Raji (cell line): ENCODE data around the gene C17orf107.

ENCODE experiments used
- POLR2A ChIP-seq: IDR thresholded peaks from 2 replicates; pipeline ENCODE4 v1.6.1; 2011; ENCODE audit warnings: low read depth, low read length, control low read depth; ENCODE audit not compliant: insufficient read depth

Gene C17orf107

DNA sequence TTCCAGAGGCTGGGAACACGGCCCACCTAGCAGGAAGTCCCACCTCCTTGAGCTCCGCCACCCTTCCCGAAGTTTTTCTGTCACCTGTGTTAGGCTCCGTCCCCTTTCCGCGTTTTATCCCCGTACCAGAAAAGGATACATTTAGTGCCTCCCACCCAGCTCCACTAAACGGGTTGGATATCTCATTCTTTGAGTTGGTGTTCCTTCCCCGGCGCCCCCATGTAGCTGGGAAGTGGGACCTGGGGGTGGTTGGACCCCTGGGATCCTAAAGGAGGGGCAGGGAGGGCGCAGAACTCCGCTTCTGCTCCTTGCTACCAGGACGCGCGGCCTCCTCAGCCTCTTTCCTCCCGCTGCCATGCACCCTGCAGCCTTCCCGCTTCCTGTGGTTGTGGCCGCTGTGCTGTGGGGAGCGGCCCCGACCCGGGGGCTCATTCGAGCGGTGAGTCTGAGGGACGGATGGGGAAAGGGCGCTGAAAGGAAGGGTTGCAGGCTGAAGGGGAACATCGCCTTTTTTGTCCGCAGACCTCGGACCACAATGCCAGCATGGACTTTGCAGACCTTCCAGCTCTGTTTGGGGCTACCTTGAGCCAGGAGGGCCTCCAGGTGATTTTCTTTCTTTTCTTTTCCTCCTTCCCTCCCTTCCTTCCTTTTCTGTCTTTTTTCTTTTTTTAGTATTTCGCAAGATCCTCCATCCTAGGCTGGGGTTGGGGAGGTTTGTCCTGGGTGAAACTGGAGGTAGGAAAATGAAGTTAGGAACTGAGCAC is 41.4 kb downstream of the C17orf107 start:
- peak; percentile 36; the same call in 1 of the 2 replicates for TF ChIP-seq POLR2A

DNA sequence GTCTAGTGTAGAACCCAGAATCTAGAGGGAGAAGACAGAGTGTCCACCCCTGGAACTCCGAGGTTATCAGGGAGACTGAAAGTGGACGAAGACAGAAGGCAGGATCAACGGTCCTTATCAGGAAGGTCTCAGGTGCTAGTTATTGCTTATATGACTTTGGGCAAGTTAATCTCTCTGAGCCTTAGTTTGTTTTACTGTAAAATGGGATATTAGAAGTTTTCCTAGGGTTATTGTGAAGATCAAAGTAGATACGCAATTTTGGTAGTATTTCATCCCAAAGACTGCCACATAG is 41.9 kb downstream of the C17orf107 start:
- no peak for TF ChIP-seq POLR2A

GRCh38 chr17:4942760-4943508 is 43.6 kb downstream of the C17orf107 start:
- TF ChIP-seq POLR2A: no peak

- TF ChIP-seq POLR2A: peak; percentile 37; the same call in 1 of the 2 replicates
Observed at GRCh38 chr17:4944163-4944553, 44.8 kb downstream of the C17orf107 start.

GRCh38 chr17:4944554-4945175 is 45.3 kb downstream of the C17orf107 start:
- 0 out of 2 replicates have a peak, but pooled peaks have one; percentile 11 for TF ChIP-seq POLR2A

GRCh38 chr17:4945176-4945943 is 46.0 kb downstream of the C17orf107 start:
- peak; percentile 59 for TF ChIP-seq POLR2A

- no peak for TF ChIP-seq POLR2A
Observed at GRCh38 chr17:4945944-4946280, 46.6 kb downstream of the C17orf107 start.

DNA sequence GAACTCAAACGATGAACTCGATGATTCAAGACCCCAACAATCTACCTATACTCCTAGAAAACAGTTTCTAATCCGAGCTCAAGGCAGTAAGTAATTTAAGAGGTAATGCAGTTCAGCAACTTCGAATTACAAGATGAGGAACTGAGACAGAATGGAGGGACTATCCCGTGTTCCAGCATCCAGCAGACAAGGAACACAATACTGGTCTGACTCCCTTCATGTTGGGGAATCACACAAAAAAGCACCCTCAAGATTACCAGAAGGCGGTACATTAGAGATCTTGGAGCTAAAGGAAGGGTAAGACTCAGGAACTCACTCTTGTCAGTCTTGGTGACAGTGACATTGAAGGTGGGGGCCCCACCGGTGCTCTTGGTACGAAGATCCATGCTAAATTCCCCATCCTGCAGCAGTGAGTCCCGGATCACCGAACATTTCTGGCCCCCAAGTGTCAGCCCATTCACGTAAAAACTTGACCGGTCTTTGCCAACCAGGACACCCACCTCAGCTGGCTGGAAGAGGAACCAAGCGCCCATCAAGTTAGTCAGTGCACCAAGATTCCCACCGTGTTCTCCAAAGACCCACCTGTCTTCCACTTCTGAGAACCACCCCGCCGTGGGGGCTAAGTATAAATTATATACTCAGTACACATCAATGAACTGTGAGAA is 47.1 kb downstream of the C17orf107 start:
- no peak for TF ChIP-seq POLR2A

GRCh38 chr17:4947010-4947410 is 47.7 kb downstream of the C17orf107 start:
- no peak for TF ChIP-seq POLR2A

DNA sequence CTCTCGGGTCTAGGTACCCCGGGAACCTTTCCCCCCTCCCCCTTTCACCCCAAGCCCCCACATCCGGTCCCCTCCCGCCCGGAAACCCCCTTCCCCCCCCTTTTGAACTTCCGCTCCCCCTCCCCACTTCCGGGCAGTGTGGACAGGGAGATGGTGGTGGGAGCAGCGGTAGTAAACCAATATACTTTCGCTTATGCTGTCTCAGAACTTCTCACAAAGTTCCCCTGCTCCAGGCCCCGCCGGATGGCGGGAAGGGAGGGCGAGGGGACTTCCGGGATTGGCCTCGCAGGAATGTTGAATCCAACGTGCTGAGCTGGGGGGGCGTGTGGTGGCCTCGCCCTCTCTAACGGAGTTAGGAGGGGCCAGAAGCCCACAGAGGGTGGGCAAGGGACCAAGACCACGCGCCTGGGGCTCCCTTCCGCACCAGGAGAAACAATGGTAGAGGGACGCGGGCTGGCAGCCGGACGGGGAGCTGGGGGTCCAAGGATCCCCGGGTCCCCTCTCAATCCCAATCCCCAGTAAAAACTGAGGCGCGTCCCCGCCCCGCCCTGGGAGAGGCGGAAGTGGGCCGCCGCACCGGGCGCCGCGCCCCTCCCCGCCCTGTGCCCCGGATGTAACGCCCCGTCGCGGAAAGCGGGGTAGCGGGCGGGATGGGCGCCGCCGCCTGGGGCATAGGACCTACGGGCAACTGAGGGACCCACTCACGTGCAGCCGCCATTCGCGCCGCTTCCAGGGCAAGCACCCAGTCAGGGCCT is 48.3 kb downstream of the C17orf107 start:
- TF ChIP-seq POLR2A: peak; percentile 1; the same call in 1 of the 2 replicates

DNA sequence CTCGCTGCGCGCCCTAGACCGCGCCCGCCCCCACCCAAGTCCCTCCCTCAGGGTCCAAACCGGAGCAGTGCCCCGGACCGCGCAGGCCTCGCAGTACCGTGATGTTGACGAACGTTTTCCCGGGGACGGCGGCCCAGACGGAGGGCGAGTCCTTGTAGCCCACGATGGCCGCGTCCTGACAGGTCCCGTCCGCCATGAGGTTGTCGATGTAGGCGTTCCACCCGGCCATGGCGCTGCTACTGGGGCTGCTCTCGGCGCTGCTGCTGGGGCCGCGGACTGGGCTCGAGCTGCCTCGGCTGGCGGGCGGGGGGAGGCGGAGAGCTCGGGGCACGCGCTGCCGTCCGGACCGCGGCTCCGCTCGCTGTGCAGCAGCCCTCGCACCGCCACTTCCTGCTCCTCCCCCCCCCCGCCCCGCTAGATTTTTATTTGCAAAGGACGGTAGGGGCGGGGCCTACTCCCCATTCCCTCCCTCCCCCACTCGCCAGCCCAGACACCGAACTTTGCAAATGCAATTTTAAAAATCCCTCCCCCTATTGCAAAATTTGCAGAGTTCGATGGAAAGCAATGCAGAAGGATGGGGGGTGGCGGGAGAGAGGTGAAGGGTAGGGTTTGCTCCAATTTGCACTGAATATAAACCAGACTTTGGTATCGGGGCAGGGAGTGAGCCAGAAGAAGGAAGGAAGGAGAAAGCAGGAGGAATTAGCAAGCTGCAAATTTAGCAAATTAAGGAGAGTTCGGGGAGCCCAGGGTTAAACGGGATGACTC is 49.0 kb downstream of the C17orf107 start, which contains the start of gene PFN1:
TSS of gene PFN1 (minus strand) at position 365 of the 765 bp plus-strand sequence. CDS start at position 229, 136 bp downstream.
- TF ChIP-seq POLR2A: peak; percentile 92

GRCh38 chr17:4948931-4949320 is 49.6 kb downstream of the C17orf107 start:
- peak; percentile 16 for TF ChIP-seq POLR2A
